H9 (cell line): ENCODE data around the gene PLXNA4. TPM values are rescaled to one million over a fixed set of nuclear protein-coding genes. Genes with fewer than 3 reads are reported as not detected.

ENCODE experiments used
- DNase-seq: peaks from one replicate; pipeline ENCODE4 v3.0.0-alpha.2; 2017
- H2AFZ ChIP-seq: one replicate; pipeline ENCODE4 v1.6.1; 2013; ENCODE audit warnings: mild to moderate bottlenecking, low read length, control low read depth, moderate library complexity
- H2AK5ac ChIP-seq: 2 replicates; pipeline ENCODE4 v1.6.1; 2013; ENCODE audit warnings: low read length, control low read depth, mixed read lengths; ENCODE audit not compliant: insufficient read length
- H2BK120ac ChIP-seq: one replicate; pipeline ENCODE4 v1.6.1; 2013; ENCODE audit warnings: low read depth, mild to moderate bottlenecking, low read length, control low read depth, inconsistent platforms; ENCODE audit not compliant: poor library complexity, severe bottlenecking
- H2BK12ac ChIP-seq: 2 replicates; pipeline ENCODE4 v1.6.1; 2013; ENCODE audit warnings: low read length, control low read depth, mixed read lengths, low read depth; ENCODE audit not compliant: insufficient read length
- H2BK15ac ChIP-seq: 2 replicates; pipeline ENCODE4 v1.6.1; 2013; ENCODE audit warnings: low read depth, low read length, control low read depth
- H2BK20ac ChIP-seq: one replicate; pipeline ENCODE4 v1.6.1; 2013; ENCODE audit warnings: low read depth, mild to moderate bottlenecking, low read length, control low read depth, inconsistent platforms; ENCODE audit not compliant: poor library complexity, severe bottlenecking
- H2BK5ac ChIP-seq: 2 replicates; pipeline ENCODE4 v1.6.1; 2013; ENCODE audit warnings: low read length, control low read depth, mixed read lengths; ENCODE audit not compliant: insufficient read length
- H3K14ac ChIP-seq: 2 replicates; pipeline ENCODE4 v1.6.1; 2013; ENCODE audit warnings: low read length, control low read depth; ENCODE audit not compliant: insufficient read depth
- H3K18ac ChIP-seq: 2 replicates; pipeline ENCODE4 v1.6.1; 2013; ENCODE audit warnings: low read depth, mild to moderate bottlenecking, mixed read lengths, low read length, control low read depth; ENCODE audit not compliant: insufficient read length
- H3K23ac ChIP-seq: 2 replicates; pipeline ENCODE4 v1.6.1; 2013; ENCODE audit warnings: low read length, control low read depth, mixed read lengths, low read depth; ENCODE audit not compliant: insufficient read length
- H3K23me2 ChIP-seq: 2 replicates; pipeline ENCODE4 v1.6.1; 2013; ENCODE audit warnings: low read depth, mild to moderate bottlenecking, mixed read lengths, low read length, control low read depth; ENCODE audit not compliant: insufficient read length, poor library complexity, severe bottlenecking
- H3K27ac ChIP-seq: 2 replicates; pipeline ENCODE4 v1.5.1; 2013; ENCODE audit warnings: low read length, control low read depth, mixed read lengths, low read depth; ENCODE audit not compliant: insufficient read length
- H3K27me3 ChIP-seq: 2 replicates; pipeline ENCODE4 v1.6.1; 2013; ENCODE audit warnings: low read length, control low read depth, inconsistent platforms; ENCODE audit not compliant: insufficient read depth
- H3K4ac ChIP-seq: 2 replicates; pipeline ENCODE4 v1.6.1; 2013; ENCODE audit warnings: low read depth, mild to moderate bottlenecking, control low read depth, inconsistent platforms, low read length, moderate library complexity
- H3K4me1 ChIP-seq: 2 replicates; pipeline ENCODE4 v1.6.1; 2013; ENCODE audit warnings: low read length, control low read depth, inconsistent platforms; ENCODE audit not compliant: insufficient read depth
- H3K4me2 ChIP-seq: 2 replicates; pipeline ENCODE4 v1.6.1; 2013; ENCODE audit warnings: low read length, control low read depth, mixed read lengths; ENCODE audit not compliant: insufficient read length, insufficient read depth
- H3K56ac ChIP-seq: 2 replicates; pipeline ENCODE4 v1.6.1; 2013; ENCODE audit warnings: low read depth, mild to moderate bottlenecking, mixed read lengths, low read length, control low read depth; ENCODE audit not compliant: insufficient read length
- H3K79me1 ChIP-seq: 2 replicates; pipeline ENCODE4 v1.6.1; 2013; ENCODE audit warnings: low read depth, mild to moderate bottlenecking, moderate library complexity, low read length, control low read depth, inconsistent platforms; ENCODE audit not compliant: insufficient read depth, poor library complexity, severe bottlenecking
- H3K79me2 ChIP-seq: 2 replicates; pipeline ENCODE4 v1.6.1; 2013; ENCODE audit warnings: low read length, control low read depth, inconsistent platforms; ENCODE audit not compliant: insufficient read depth
- H3K9ac ChIP-seq: 2 replicates; pipeline ENCODE4 v1.6.1; 2013; ENCODE audit warnings: low read length, control low read depth, mixed read lengths; ENCODE audit not compliant: insufficient read length; ENCODE audit errors: extremely low read depth
- H3K9me3 ChIP-seq: one replicate; pipeline ENCODE4 v1.6.1; 2013; ENCODE audit warnings: low read depth, low read length, inconsistent platforms; ENCODE audit not compliant: control insufficient read depth
- H3T11ph ChIP-seq: one replicate; pipeline ENCODE4 v1.6.1; 2013; ENCODE audit warnings: mild to moderate bottlenecking, low read length, control low read depth, inconsistent platforms
- H4K20me1 ChIP-seq: one replicate; pipeline ENCODE4 v1.6.1; 2013; ENCODE audit not compliant: control insufficient read depth, insufficient read length, insufficient read depth
- H4K5ac ChIP-seq: 2 replicates; pipeline ENCODE4 v1.6.1; 2013; ENCODE audit warnings: low read depth, mild to moderate bottlenecking, mixed read lengths, low read length, control low read depth; ENCODE audit not compliant: insufficient read length
- H4K8ac ChIP-seq: replicated peaks from 2 replicates; pipeline ENCODE4 v1.6.1; 2013; ENCODE audit warnings: low read length, control low read depth, mixed read lengths, low read depth; ENCODE audit not compliant: insufficient read length
- H4K91ac ChIP-seq: 2 replicates; pipeline ENCODE4 v1.6.1; 2013; ENCODE audit warnings: low read depth, mild to moderate bottlenecking, moderate library complexity, mixed read lengths, low read length, control low read depth; ENCODE audit not compliant: insufficient read length
- H3K27ac Mint-ChIP-seq, 3 experiments: 2 replicates in 2 of 3; 3 replicates in 1 of 3; pipeline ENCODE4 v1.8.0; 2020 to 2021; ENCODE audit warnings: mixed read lengths in 3 of 3, mild to moderate bottlenecking in 1 of 3, moderate library complexity in 1 of 3
- H3K27me3 Mint-ChIP-seq: 2 replicates; pipeline ENCODE4 v1.8.0; 2021; ENCODE audit warnings: low read depth, mild to moderate bottlenecking, moderate library complexity, mixed read lengths
- H3K36me3 Mint-ChIP-seq, 3 experiments: 2 replicates in 2 of 3; 3 replicates in 1 of 3; pipeline ENCODE4 v1.8.0; 2020 to 2021; ENCODE audit warnings: low read depth in 3 of 3, mixed read lengths in 3 of 3; ENCODE audit not compliant: insufficient read depth in 1 of 3
- H3K4me1 Mint-ChIP-seq, 2 experiments: 2 replicates each; pipeline ENCODE4 v1.8.0; 2020; ENCODE audit warnings: mixed read lengths in 2 of 2
- H3K4me3 Mint-ChIP-seq, 2 experiments: 2 replicates in 1 of 2; 3 replicates in 1 of 2; pipeline ENCODE4 v1.8.0; 2020 to 2021; ENCODE audit warnings: mild to moderate bottlenecking in 2 of 2, mixed read lengths in 2 of 2, moderate library complexity in 1 of 2
- H3K9me3 Mint-ChIP-seq, 2 experiments: 2 replicates in 1 of 2; 3 replicates in 1 of 2; pipeline ENCODE4 v1.8.0; 2020; ENCODE audit warnings: mild to moderate bottlenecking in 2 of 2, mixed read lengths in 2 of 2, moderate library complexity in 1 of 2
- WGBS: extraction: QIAGEN DNeasy Blood & Tissue Kit; methylation state at CpG from one replicate; pipeline ENCODE4 v1.1.7; 2013; ENCODE audit warnings: missing lambda C conversion rate, low lambda C conversion rate, mixed read lengths; ENCODE audit not compliant: insufficient read length; ENCODE audit errors: extremely low coverage; 5-methylcytosine and 5-hydroxymethylcytosine counted together
- total RNA-seq: library from RNA; stranded (reverse); gene quantifications from 2 replicates; pipeline ENCODE4 v1.2.1, GENCODE V29; 2021
- TF ChIP-seq, protein P1 (sequence below): fragments of 200-600 bp; sonication (generic); conservative IDR thresholded peaks from 3 replicates; pipeline ENCODE4 v1.8.0; 2021; ENCODE audit warnings: antibody characterized with exemption, mild to moderate bottlenecking

PLXNA4 gene
- total RNA-seq, 1 experiment from 2014 or later, result 0.35 TPM

DNA sequence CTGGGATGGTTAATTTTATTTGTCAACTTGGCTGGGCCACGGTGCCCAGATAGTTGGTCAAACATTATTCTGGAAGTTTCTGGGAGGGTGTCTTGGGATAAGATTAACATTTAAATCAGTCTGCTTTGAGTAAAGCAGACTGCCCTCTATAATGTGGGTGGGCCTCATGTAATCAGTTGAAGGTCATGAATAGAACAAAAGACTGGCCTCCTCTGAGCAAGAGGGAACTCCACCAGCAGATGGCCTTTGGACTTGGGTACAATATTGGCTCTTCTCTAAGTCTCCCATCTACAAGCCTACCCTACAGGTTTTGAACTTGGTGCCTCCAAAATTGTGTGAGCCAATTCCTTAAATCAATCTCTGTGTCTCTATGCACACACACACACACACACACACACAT lies 61.8 kb downstream of the PLXNA4 start:
- Histone ChIP-seq H2AK5ac (no peak overlapping the region), H2BK120ac (no peak overlapping the region), H3K79me1 (no peaks in the 10 kb centered on the region), H3K4ac (no peak overlapping the region), H2BK5ac (no peak overlapping the region), H3T11ph (no peak overlapping the region), H3K27me3 (no peaks in the 10 kb centered on the region), H2BK20ac (no peak overlapping the region), H2BK15ac (no peak overlapping the region), H3K23me2 (no peaks in the 10 kb centered on the region), H3K23ac (no peak overlapping the region), H3K4me2 (no peak overlapping the region), H4K5ac (no peak overlapping the region), H3K9ac (no peak overlapping the region), H3K79me2 (no peaks in the 10 kb centered on the region), H2AFZ (no peak overlapping the region), H4K20me1 (no peaks in the 10 kb centered on the region), H2BK12ac (no peak overlapping the region), H4K8ac (no peak overlapping the region), H3K18ac (no peak overlapping the region), H3K56ac (no peak overlapping the region), H3K27ac (no peak overlapping the region), H3K9me3 (no peaks in the 10 kb centered on the region), H4K91ac (no peak overlapping the region), H3K14ac (no peak overlapping the region), H3K4me1 (no peaks in the 10 kb centered on the region)
- Mint-ChIP-seq H3K4me1 (peaks cover 2 to 5% of the 10 kb centered on the region in 2 experiments; a peak in 2 of 4 replicates), H3K9me3 (no peaks in the 10 kb centered on the region), H3K27ac (no peak overlapping the region), H3K4me3 (no peak overlapping the region), H3K27me3 (peaks cover 7% of the 10 kb centered on the region), H3K36me3 (no peaks in the 10 kb centered on the region)
- TF ChIP-seq, protein P1, sequence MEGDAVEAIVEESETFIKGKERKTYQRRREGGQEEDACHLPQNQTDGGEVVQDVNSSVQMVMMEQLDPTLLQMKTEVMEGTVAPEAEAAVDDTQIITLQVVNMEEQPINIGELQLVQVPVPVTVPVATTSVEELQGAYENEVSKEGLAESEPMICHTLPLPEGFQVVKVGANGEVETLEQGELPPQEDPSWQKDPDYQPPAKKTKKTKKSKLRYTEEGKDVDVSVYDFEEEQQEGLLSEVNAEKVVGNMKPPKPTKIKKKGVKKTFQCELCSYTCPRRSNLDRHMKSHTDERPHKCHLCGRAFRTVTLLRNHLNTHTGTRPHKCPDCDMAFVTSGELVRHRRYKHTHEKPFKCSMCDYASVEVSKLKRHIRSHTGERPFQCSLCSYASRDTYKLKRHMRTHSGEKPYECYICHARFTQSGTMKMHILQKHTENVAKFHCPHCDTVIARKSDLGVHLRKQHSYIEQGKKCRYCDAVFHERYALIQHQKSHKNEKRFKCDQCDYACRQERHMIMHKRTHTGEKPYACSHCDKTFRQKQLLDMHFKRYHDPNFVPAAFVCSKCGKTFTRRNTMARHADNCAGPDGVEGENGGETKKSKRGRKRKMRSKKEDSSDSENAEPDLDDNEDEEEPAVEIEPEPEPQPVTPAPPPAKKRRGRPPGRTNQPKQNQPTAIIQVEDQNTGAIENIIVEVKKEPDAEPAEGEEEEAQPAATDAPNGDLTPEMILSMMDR, result no peak
- no peak for DNase-seq
- no CpG with 5 or more reads among the region's 1 CpG for WGBS
